HepG2 (cell line): ENCODE results near the gene MKS1. TPM values are rescaled to one million over a fixed set of nuclear protein-coding genes. Genes with fewer than 3 reads are reported as not detected.

Experiments
- AHR ChIP-seq: IDR thresholded peaks from 2 replicates; pipeline ENCODE4 v1.6.1; 2018; ENCODE audit warnings: missing genetic modification reagents, missing compliant biosample characterization
- ASH2L ChIP-seq: fragments of 300-600, 200-600 bp; sonication (generic); IDR thresholded peaks from 2 replicates; pipeline ENCODE4 v1.7.0; 2017; ENCODE audit warnings: low read depth, mild to moderate bottlenecking, moderate library complexity, mixed read lengths, low read length; ENCODE audit not compliant: insufficient read length
- CENPT ChIP-seq: sonication (generic); formaldehyde crosslinking; IDR thresholded peaks from 2 replicates; pipeline ENCODE4 v1.8.0; 2022; ENCODE audit warnings: low read depth, mild to moderate bottlenecking, moderate library complexity, missing genetic modification reagents
- FOXK1 ChIP-seq: sonication (generic); formaldehyde crosslinking; IDR thresholded peaks from 2 replicates; pipeline ENCODE4 v1.4.0; 2020; ENCODE audit warnings: low read depth, missing genetic modification reagents, borderline replicate concordance
- FOXP1 ChIP-seq, 2 experiments: fragments of 450-650 bp in 1 of 2; IDR thresholded peaks; 2 replicates each; pipeline ENCODE4 v1.6.1; 2017 to 2018; ENCODE audit warnings: antibody characterized with exemption in 1 of 2
- KLF15 ChIP-seq: sonication (generic); formaldehyde crosslinking; IDR thresholded peaks from 2 replicates; pipeline ENCODE4 v1.8.1; 2023; ENCODE audit warnings: borderline replicate concordance, mild to moderate bottlenecking, inconsistent platforms, missing genetic modification reagents, mixed read lengths
- NCOA5 ChIP-seq: sonication (generic); formaldehyde crosslinking; IDR thresholded peaks from 2 replicates; pipeline ENCODE4 v1.4.0; 2020; ENCODE audit warnings: missing genetic modification reagents
- NPAS2 ChIP-seq: sonication (generic); formaldehyde crosslinking; IDR thresholded peaks from 2 replicates; pipeline ENCODE4 v1.8.0; 2022; ENCODE audit warnings: mild to moderate bottlenecking, missing genetic modification reagents, borderline replicate concordance
- NR3C1 ChIP-seq: sonication (generic); formaldehyde crosslinking; IDR thresholded peaks from 2 replicates; pipeline ENCODE4 v1.4.0; 2020; ENCODE audit warnings: missing genetic modification reagents
- REPIN1 ChIP-seq: sonication (generic); formaldehyde crosslinking; IDR thresholded peaks from 2 replicates; pipeline ENCODE4 v1.8.0; 2022; ENCODE audit warnings: missing genetic modification reagents, low read depth, mild to moderate bottlenecking, borderline replicate concordance
- SOX6 ChIP-seq, 2 experiments: fragments of 450-650 bp in 1 of 2; sonication (generic) in 1 of 2; formaldehyde crosslinking in 1 of 2; IDR thresholded peaks; 2 replicates each; pipeline versions ENCODE4 v1.4.0 to v1.6.1; 2017 to 2020; ENCODE audit warnings: antibody characterized with exemption in 1 of 2, mild to moderate bottlenecking in 1 of 2, missing genetic modification reagents in 1 of 2
- SP4 ChIP-seq: sonication (generic); formaldehyde crosslinking; IDR thresholded peaks from 2 replicates; pipeline ENCODE4 v1.8.1; 2023; ENCODE audit warnings: mild to moderate bottlenecking, missing genetic modification reagents
- SRSF1 ChIP-seq: fragments of 200-400 bp; formaldehyde crosslinking; optimal IDR thresholded peaks from 2 replicates; pipeline ENCODE3; 2017; ENCODE audit warnings: mild to moderate bottlenecking, low read depth, low read length, moderate library complexity
- SUZ12 ChIP-seq: fragments of 150-350 bp; IDR thresholded peaks from 2 replicates; pipeline ENCODE4 v1.6.1; 2014; ENCODE audit warnings: low read depth, low read length
- U2AF2 ChIP-seq: fragments of 200-400 bp; formaldehyde crosslinking; IDR thresholded peaks from 2 replicates; pipeline ENCODE4 v1.6.1; 2017; ENCODE audit warnings: low read depth, mild to moderate bottlenecking, low read length
- YEATS2 ChIP-seq: sonication (generic); formaldehyde crosslinking; IDR thresholded peaks from 2 replicates; pipeline ENCODE4 v1.4.0; 2020; ENCODE audit warnings: missing genetic modification reagents, borderline replicate concordance
- ZBTB20 ChIP-seq: sonication (generic); formaldehyde crosslinking; IDR thresholded peaks from 2 replicates; pipeline ENCODE4 v1.8.1; 2023; ENCODE audit warnings: missing genetic modification reagents, low read depth, mild to moderate bottlenecking, borderline replicate concordance
- ZBTB4 ChIP-seq: sonication (generic); formaldehyde crosslinking; IDR thresholded peaks from 2 replicates; pipeline ENCODE4 v1.4.0; 2020; ENCODE audit warnings: missing genetic modification reagents, mild to moderate bottlenecking, borderline replicate concordance
- ZBTB7B ChIP-seq: sonication (generic); formaldehyde crosslinking; IDR thresholded peaks from 2 replicates; pipeline ENCODE4 v1.4.0; 2020; ENCODE audit warnings: missing genetic modification reagents
- ZNF274 ChIP-seq: sonication (generic); formaldehyde crosslinking; IDR thresholded peaks from 2 replicates; pipeline ENCODE4 v1.5.1; 2020; ENCODE audit warnings: mild to moderate bottlenecking, missing genetic modification reagents
- ZNF33B ChIP-seq: sonication (generic); formaldehyde crosslinking; IDR thresholded peaks from 2 replicates; pipeline ENCODE4 v1.5.1; 2020; ENCODE audit warnings: mild to moderate bottlenecking, missing genetic modification reagents
- ZNF34 ChIP-seq: sonication (generic); formaldehyde crosslinking; IDR thresholded peaks from 2 replicates; pipeline ENCODE4 v1.4.0; 2020; ENCODE audit warnings: mild to moderate bottlenecking, missing genetic modification reagents, borderline replicate concordance
- ZNF367 ChIP-seq: sonication (generic); formaldehyde crosslinking; IDR thresholded peaks from 2 replicates; pipeline ENCODE4 v1.4.0; 2020; ENCODE audit warnings: missing genetic modification reagents, borderline replicate concordance
- ZNF766 ChIP-seq: sonication (generic); formaldehyde crosslinking; IDR thresholded peaks from 2 replicates; pipeline ENCODE4 v1.5.0; 2020; ENCODE audit warnings: missing genetic modification reagents, borderline replicate concordance
- ZNF772 ChIP-seq: sonication (generic); formaldehyde crosslinking; IDR thresholded peaks from 2 replicates; pipeline ENCODE4 v1.5.0; 2020; ENCODE audit warnings: mild to moderate bottlenecking, missing genetic modification reagents
- polyA plus RNA-seq, 8 experiments: library from polyadenylated mRNA; depleted of rRNA in 3 of 8; stranded (reverse) in 7 of 8; unstranded in 1 of 8; fragments of >200 nt; fragmentation: Illumina TruSeq in 4 of 8; extraction: Trizol in 4 of 8; gene quantifications; 2 replicates each; pipeline versions ENCODE4 v1.2.1 to v1.2.3, GENCODE V29; 2011 to 2016; ENCODE audit warnings: low read depth in 4 of 8, missing spikeins in 1 of 8, mixed read lengths in 1 of 8; ENCODE audit not compliant: insufficient read depth in 1 of 8
- total RNA-seq, 5 experiments: library from RNA; depleted of rRNA; stranded (reverse); fragments of >200 nt; fragmentation: Illumina TruSeq; extraction: Trizol; gene quantifications; 2 replicates each; pipeline ENCODE4 v1.2.3, GENCODE V29; 2016; ENCODE audit warnings: low read depth in 1 of 5

MKS1 gene
- total and polyA plus RNA-seq, 2 of the 13 experiments (the other 11 are each of a cell fraction or from before 2014, with no cell fraction given) = 16.1 to 26.3 TPM

GRCh38 chr17:58219007-58219788 is at the start of gene MKS1 (continued):
- TF ChIP-seq ZNF34 (CRISPR knock-in tag) = peak; percentile 67; the same call in 1 of the 2 replicates
- no peak; the same call in 1 of the 2 replicates for TF ChIP-seq AHR (CRISPR knock-in tag)
- no peak for TF ChIP-seq SP4 (CRISPR knock-in tag)
- TF ChIP-seq ZBTB4 (CRISPR knock-in tag) = peak; percentile 91; the same call in 1 of the 2 replicates
- peak; percentile 79 for TF ChIP-seq ZNF274
- TF ChIP-seq NR3C1 (CRISPR knock-in tag) = no peak
- TF ChIP-seq ZNF33B (CRISPR knock-in tag) = 0 out of 2 replicates have a peak, but pooled peaks have one; percentile 27
- no peak for TF ChIP-seq FOXP1 (IDR thresholded peaks at IDR 0.05)
- TF ChIP-seq FOXP1 (CRISPR knock-in tag; IDR thresholded peaks at IDR 0.05) = no peak
- TF ChIP-seq U2AF2 = no peak
- peak; percentile 42 for TF ChIP-seq SRSF1
- TF ChIP-seq NCOA5 (CRISPR knock-in tag) = no peak
- 0 out of 2 replicates have a peak, but pooled peaks have one; percentile 45 for TF ChIP-seq CENPT (CRISPR knock-in tag)
- TF ChIP-seq SOX6 (IDR thresholded peaks at IDR 0.05) = no peak
- peak; percentile 62 for TF ChIP-seq SOX6 (CRISPR knock-in tag; IDR thresholded peaks at IDR 0.05)
- no peak for TF ChIP-seq ZNF367 (CRISPR knock-in tag)
- TF ChIP-seq YEATS2 (CRISPR knock-in tag) = peak; percentile 82
- TF ChIP-seq ZBTB20 (CRISPR knock-in tag) = no peak; the same call in 1 of the 2 replicates
- TF ChIP-seq ZNF766 (CRISPR knock-in tag) = peak; percentile 92; the same call in 1 of the 2 replicates
- TF ChIP-seq ZNF772 (CRISPR knock-in tag) = peak; percentile 67
- peak; percentile 25; the same call in 1 of the 2 replicates for TF ChIP-seq KLF15 (CRISPR knock-in tag)
- TF ChIP-seq REPIN1 = peak; percentile 57; the same call in 1 of the 2 replicates
- TF ChIP-seq ASH2L = peak; percentile 44
- TF ChIP-seq SUZ12 = no peak
- TF ChIP-seq FOXK1 (CRISPR knock-in tag) = peak; percentile 92
- no peak for TF ChIP-seq ZBTB7B (CRISPR knock-in tag)
- TF ChIP-seq NPAS2 = no peak
